Activated T-helper 2 cell treated with anti-CD3 and anti-CD28 coated beads, Interferon-gamma antibody, Interleukin-2, Interleukin-4, amounts not matched to agents 10 μg/mL and 5 μg/mL and 100 μg/mL, durations not matched to agents 14 hours and 24 hours and 36 hours (primary cell): ENCODE data around the gene ZNF800. TPM values are rescaled to one million over a fixed set of nuclear protein-coding genes. Genes with fewer than 3 reads are reported as not detected.

Source experiments
- DNase-seq: peaks from one replicate; pipeline ENCODE4 v3.0.0; 2021; ENCODE audit warnings: low spot score
- H3K27ac Mint-ChIP-seq: one replicate; pipeline ENCODE4 v1.8.0; 2021; ENCODE audit warnings: mixed read lengths
- H3K27me3 Mint-ChIP-seq: one replicate; pipeline ENCODE4 v1.8.0; 2021; ENCODE audit warnings: low read depth, mixed read lengths
- H3K36me3 Mint-ChIP-seq: one replicate; pipeline ENCODE4 v1.8.0; 2021; ENCODE audit warnings: low read depth, mixed read lengths
- H3K4me1 Mint-ChIP-seq: one replicate; pipeline ENCODE4 v1.8.0; 2021; ENCODE audit warnings: low read depth, mixed read lengths
- H3K4me3 Mint-ChIP-seq: one replicate; pipeline ENCODE4 v1.8.0; 2021; ENCODE audit warnings: low read depth, mild to moderate bottlenecking, moderate library complexity, mixed read lengths
- H3K9me3 Mint-ChIP-seq: one replicate; pipeline ENCODE4 v1.8.0; 2021; ENCODE audit warnings: mixed read lengths
- intact Hi-C: fragments of 100-400 bp; cut with micrococcal nuclease; formaldehyde crosslinking; loops from one replicate; pipeline ENCODE4 v1.15.1; 2023
- total RNA-seq: library from RNA; stranded (reverse); gene quantifications from 2 replicates; pipeline ENCODE4 v1.2.3, GENCODE V29; 2022

Gene ZNF800
- total RNA-seq, 1 donor from 2014 or later = 40.2 TPM

- H3K9me3 Mint-ChIP-seq = no peaks in the 10 kb centered on the region
- H3K27ac Mint-ChIP-seq = no peak overlapping the region
- H3K27me3 Mint-ChIP-seq = peaks cover 51% of the 10 kb centered on the region
- H3K4me3 Mint-ChIP-seq = no peak overlapping the region
- intact Hi-C loops = no loop called here
- no peaks in the 10 kb centered on the region for H3K36me3 Mint-ChIP-seq
- DNase-seq = no peak
- H3K4me1 Mint-ChIP-seq = no peaks in the 10 kb centered on the region
These were observed 62.4 kb downstream of the ZNF800 start for GRCh38 chr7:127330070-127330469.

- Mint-ChIP-seq H3K4me1 (peaks cover 10% of the 10 kb centered on the region), H3K27ac (no peak overlapping the region), H3K9me3 (no peaks in the 10 kb centered on the region), H3K27me3 (peaks cover 24% of the 10 kb centered on the region), H3K36me3 (no peaks in the 10 kb centered on the region), H3K4me3 (no peak overlapping the region)
- no peak for DNase-seq
- intact Hi-C loops = no loop called here
These were observed 69.5 kb downstream of the ZNF800 start for GRCh38 chr7:127322832-127323493.

- peaks cover 21% of the 10 kb centered on the region for H3K27me3 Mint-ChIP-seq
- no peaks in the 10 kb centered on the region for H3K36me3 Mint-ChIP-seq
- H3K27ac Mint-ChIP-seq = no peak overlapping the region
- no peak overlapping the region for H3K4me3 Mint-ChIP-seq
- intact Hi-C loops = no loop called here
- no peaks in the 10 kb centered on the region for H3K9me3 Mint-ChIP-seq
- DNase-seq = no peak
- peaks cover 12% of the 10 kb centered on the region for H3K4me1 Mint-ChIP-seq
These were observed 70.2 kb downstream of the ZNF800 start for GRCh38 chr7:127322351-127322750.

DNA sequence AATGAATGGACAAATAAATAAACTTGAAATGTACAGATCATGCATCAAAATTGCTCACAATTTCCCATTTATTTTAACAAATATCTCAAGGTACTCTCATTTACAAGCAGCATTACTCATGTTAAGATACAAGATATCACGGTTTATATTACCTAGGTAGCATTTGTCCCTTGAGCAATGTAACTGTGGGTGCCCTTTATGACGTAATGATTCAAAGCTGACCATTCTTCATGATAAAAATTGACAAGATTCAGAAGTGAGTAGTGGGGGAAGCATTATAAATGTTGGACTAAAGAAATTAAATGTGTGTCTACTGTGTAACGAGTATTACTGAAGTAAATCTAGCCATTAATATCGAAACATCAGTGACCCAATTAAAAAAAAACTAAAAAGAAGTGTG is 71.5 kb downstream of the ZNF800 start:
- H3K27me3 Mint-ChIP-seq = peaks cover 14% of the 10 kb centered on the region
- intact Hi-C loops = no loop called here
- peaks cover 11% of the 10 kb centered on the region for H3K9me3 Mint-ChIP-seq

More for the DNA sequence above, 71.5 kb downstream of the ZNF800 start:
- Mint-ChIP-seq H3K27ac (no peak overlapping the region), H3K36me3 (no peaks in the 10 kb centered on the region), H3K4me1 (peaks cover 12% of the 10 kb centered on the region), H3K4me3 (no peak overlapping the region)
- DNase-seq = no peak

Other genes starting within 250 kb of the ZNF800 start
- gene GRM8, start 139.8 kb downstream of the ZNF800 start, total RNA-seq = not detected in 2 replicates
- 14.4 and 15.1 TPM in 2 replicates for gene GCC1, start 192.9 kb upstream of the ZNF800 start, total RNA-seq
- 133 TPM in 2 replicates for gene ARF5, start 195.7 kb upstream of the ZNF800 start, total RNA-seq
- gene FSCN3, start 201.0 kb upstream of the ZNF800 start, total RNA-seq = 0.99 and 1.4 TPM in 2 replicates
- not detected in 2 replicates for gene PAX4, start 225.4 kb upstream of the ZNF800 start, total RNA-seq